Measurements from ENCODE around the gene GRAMD1B.

DNA sequence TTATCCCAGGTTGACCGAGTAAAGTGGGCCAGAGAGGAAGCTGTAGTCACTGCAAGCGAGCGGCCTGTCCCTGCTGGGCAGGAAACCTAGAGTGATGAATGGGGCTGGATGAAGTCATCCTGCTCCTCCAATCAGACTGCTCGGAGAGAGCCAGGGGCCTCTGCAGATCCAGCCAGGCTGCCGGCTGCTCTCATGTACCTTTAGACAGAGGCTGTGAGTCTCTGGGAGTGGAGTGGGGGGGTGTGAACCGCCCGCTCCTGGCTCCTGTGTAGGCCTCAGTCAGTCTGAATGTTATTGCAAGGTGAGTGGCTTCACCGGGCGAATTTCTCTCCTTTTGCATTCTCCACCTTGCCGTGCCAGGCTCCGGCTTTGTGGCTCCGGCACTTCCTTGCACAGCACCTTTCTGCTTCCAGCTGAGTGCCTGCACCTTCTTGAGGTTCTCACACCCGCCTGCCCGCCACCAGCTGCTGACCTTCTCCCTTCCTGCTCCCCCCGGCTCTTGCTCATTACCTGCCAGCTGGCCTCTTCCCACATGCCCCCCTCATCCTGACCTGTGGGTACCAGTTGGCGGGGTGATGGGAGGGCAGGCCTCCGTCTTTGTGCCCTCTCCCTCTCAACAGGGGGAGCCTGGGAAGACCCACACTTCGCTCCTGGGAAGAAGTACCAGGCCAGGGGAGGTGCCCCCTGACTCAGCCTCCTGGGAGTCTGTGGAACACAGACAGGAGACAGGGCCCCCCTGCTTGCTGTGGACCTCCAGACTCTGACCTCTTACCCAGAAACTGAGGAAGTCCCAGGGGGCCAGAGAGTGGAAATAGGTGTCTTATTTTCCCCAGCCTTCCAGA lies 79.9 kb downstream of the GRAMD1B start:
- TF ChIP-seq, protein P1, sequence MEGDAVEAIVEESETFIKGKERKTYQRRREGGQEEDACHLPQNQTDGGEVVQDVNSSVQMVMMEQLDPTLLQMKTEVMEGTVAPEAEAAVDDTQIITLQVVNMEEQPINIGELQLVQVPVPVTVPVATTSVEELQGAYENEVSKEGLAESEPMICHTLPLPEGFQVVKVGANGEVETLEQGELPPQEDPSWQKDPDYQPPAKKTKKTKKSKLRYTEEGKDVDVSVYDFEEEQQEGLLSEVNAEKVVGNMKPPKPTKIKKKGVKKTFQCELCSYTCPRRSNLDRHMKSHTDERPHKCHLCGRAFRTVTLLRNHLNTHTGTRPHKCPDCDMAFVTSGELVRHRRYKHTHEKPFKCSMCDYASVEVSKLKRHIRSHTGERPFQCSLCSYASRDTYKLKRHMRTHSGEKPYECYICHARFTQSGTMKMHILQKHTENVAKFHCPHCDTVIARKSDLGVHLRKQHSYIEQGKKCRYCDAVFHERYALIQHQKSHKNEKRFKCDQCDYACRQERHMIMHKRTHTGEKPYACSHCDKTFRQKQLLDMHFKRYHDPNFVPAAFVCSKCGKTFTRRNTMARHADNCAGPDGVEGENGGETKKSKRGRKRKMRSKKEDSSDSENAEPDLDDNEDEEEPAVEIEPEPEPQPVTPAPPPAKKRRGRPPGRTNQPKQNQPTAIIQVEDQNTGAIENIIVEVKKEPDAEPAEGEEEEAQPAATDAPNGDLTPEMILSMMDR (conservative IDR thresholded peaks at IDR 0.05 in 1 of 2, IDR thresholded peaks at IDR 0.05 in 1 of 2; ENCODE audit: low read depth in 1 of 2, low read length in 2 of 2) = no peak
- TF ChIP-seq EZH2 (IDR thresholded peaks at IDR 0.05; ENCODE audit: low read length, missing control alignments) = no peak

Measured in fibroblast of lung (primary cell).